PC-9 (cell line): ENCODE measurements around the gene CROCC2. TPM values are rescaled to one million over a fixed set of nuclear protein-coding genes. Genes with fewer than 3 reads are reported as not detected.

ENCODE experiments used
- BruUV-seq: library from RNA; stranded (reverse); fragments of 400-500 nt; replicated peaks from 2 replicates; lab custom pipeline; 2021; lab: Mats Ljungman, UMichigan
- CTCF ChIA-PET: fragments of 300-600 bp; sonication (Branson Sonifier 250); formaldehyde crosslinking; loops from one replicate; lab custom pipeline; 2022; ENCODE audit warnings: antibody characterized with exemption; lab: Charles Lee
- POLR2A ChIA-PET: fragments of 300-600 bp; sonication (Branson Sonifier 250); formaldehyde crosslinking; loops from one replicate; lab custom pipeline; 2022; ENCODE audit warnings: antibody characterized with exemption; ENCODE audit not compliant: unreplicated experiment; lab: Charles Lee
- DNase-seq, 2 experiments: peaks; one replicate each; pipeline versions ENCODE4 v3.0.0 to v3.0.0-alpha.2; 2015 to 2022; ENCODE audit warnings: mixed read lengths in 1 of 2
- H2AFZ ChIP-seq: fragments of 200-600 bp; sonication (generic); 2 replicates; pipeline ENCODE4 v1.8.1; 2017; ENCODE audit warnings: antibody characterized with exemption
- H3F3A ChIP-seq: fragments of 200-600 bp; sonication (generic); 2 replicates; pipeline ENCODE4 v1.8.1; 2017; ENCODE audit warnings: antibody characterized with exemption, mild to moderate bottlenecking, low read depth; ENCODE audit not compliant: insufficient read depth
- H3K27ac ChIP-seq: fragments of 200-600 bp; sonication (generic); 2 replicates; pipeline ENCODE4 v1.6.1; 2016; ENCODE audit warnings: mixed run types
- H3K27me3 ChIP-seq: fragments of 200-600 bp; sonication (generic); 2 replicates; pipeline ENCODE4 v1.6.1; 2016; ENCODE audit warnings: low read depth, mixed run types; ENCODE audit not compliant: insufficient read depth
- H3K36me3 ChIP-seq: fragments of 200-600 bp; sonication (generic); 2 replicates; pipeline ENCODE4 v1.6.1; 2016; ENCODE audit warnings: low read depth, mixed run types
- H3K4me1 ChIP-seq: fragments of 200-600 bp; sonication (generic); replicated peaks from 2 replicates; pipeline ENCODE4 v1.6.1; 2016; ENCODE audit warnings: mixed run types; ENCODE audit not compliant: insufficient read depth
- H3K4me2 ChIP-seq: fragments of 200-600 bp; sonication (generic); 2 replicates; pipeline ENCODE4 v1.6.1; 2017; ENCODE audit warnings: mixed run types
- H3K4me3 ChIP-seq: fragments of 200-600 bp; sonication (generic); 2 replicates; pipeline ENCODE4 v1.6.1; 2016; ENCODE audit warnings: mixed run types
- H3K79me2 ChIP-seq: fragments of 200-600 bp; sonication (generic); 2 replicates; pipeline ENCODE4 v1.6.1; 2017; ENCODE audit warnings: low read depth, mixed run types
- H3K9me2 ChIP-seq: fragments of 200-600 bp; sonication (generic); 2 replicates; pipeline ENCODE4 v1.8.1; 2017; ENCODE audit warnings: mild to moderate bottlenecking; ENCODE audit not compliant: insufficient read depth
- H3K9me3 ChIP-seq: fragments of 200-600 bp; sonication (generic); 2 replicates; pipeline ENCODE4 v1.8.1; 2016; ENCODE audit warnings: low read depth; ENCODE audit not compliant: insufficient read depth
- H4K20me1 ChIP-seq: fragments of 200-600 bp; sonication (generic); 2 replicates; pipeline ENCODE4 v1.8.1; 2017; ENCODE audit not compliant: insufficient read depth
- EZH2 ChIP-seq: fragments of 200-600 bp; sonication (generic); IDR thresholded peaks from 2 replicates; pipeline ENCODE4 v1.8.0; 2017; ENCODE audit warnings: antibody characterized with exemption, low read depth
- intact Hi-C: fragments of 100-400 bp; cut with micrococcal nuclease; formaldehyde crosslinking; loops from one replicate; pipeline ENCODE4 v1.10.0; 2022; ENCODE audit not compliant: unreplicated experiment
- total RNA-seq: library from RNA; stranded (reverse); gene quantifications from 2 replicates; pipeline ENCODE4 v1.2.3, GENCODE V29; 2021
- TF ChIP-seq, protein P1 (sequence below): fragments of 200-600 bp; sonication (generic); conservative IDR thresholded peaks from 2 replicates; pipeline ENCODE4 v1.6.1; 2017; ENCODE audit warnings: mixed run types, antibody characterized with exemption, mild to moderate bottlenecking, moderate library complexity

The CROCC2 gene
- total RNA-seq, 1 experiment from 2014 or later, result not detected

DNA sequence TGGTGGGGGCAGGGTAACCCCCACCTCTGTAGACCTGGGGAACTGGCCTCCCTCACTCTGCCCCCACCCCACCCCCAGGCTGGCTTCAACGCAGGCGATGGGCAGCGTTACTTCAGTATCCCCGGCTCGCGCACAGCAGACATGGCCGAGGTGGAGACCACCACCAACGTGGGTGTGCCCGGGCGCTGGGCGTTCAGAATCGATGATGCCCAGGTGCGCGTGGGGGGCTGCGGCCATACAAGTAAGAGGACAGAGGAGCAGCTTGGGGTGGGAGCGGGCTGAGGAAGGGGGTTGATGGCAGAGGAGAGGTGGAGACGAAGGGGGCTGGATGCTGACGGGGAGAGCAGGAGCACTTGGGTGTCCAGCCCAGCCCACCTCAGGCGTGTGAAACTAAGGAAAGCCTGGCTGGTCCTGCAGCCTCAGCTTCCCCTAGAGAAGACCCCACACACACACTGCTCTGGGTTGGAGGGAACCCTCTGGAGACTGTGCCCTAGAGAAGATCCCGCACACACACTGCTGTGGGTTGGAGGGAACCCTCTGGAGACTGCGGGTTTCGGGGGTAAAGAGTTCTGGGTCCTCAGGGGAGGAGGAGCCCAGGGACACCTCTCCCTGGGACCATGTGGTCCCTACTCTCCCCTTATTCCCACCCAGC is 128.5 kb downstream of the CROCC2 start:
- Histone ChIP-seq H3K4me1 (peaks cover 8% of the 10 kb centered on the region), H4K20me1 (no peaks in the 10 kb centered on the region), H3K79me2 (no peaks in the 10 kb centered on the region), H2AFZ (no peak overlapping the region), H3K27me3 (peaks cover 26% of the 10 kb centered on the region), H3K9me2 (no peaks in the 10 kb centered on the region), H3K36me3 (no peaks in the 10 kb centered on the region), H3K9me3 (no peaks in the 10 kb centered on the region), H3K4me3 (no peak overlapping the region), H3K4me2 (no peak overlapping the region), H3F3A (0 out of 2 replicates have a peak, but pooled peaks cover 5% of the 10 kb centered on the region), H3K27ac (no peak overlapping the region)
- BruUV-seq, result no TSS peak
- ChIA-PET CTCF (no interaction called here), POLR2A (no interaction called here)
- intact Hi-C loops, result no loop called here
- no peak for TF ChIP-seq EZH2
- TF ChIP-seq, protein P1, sequence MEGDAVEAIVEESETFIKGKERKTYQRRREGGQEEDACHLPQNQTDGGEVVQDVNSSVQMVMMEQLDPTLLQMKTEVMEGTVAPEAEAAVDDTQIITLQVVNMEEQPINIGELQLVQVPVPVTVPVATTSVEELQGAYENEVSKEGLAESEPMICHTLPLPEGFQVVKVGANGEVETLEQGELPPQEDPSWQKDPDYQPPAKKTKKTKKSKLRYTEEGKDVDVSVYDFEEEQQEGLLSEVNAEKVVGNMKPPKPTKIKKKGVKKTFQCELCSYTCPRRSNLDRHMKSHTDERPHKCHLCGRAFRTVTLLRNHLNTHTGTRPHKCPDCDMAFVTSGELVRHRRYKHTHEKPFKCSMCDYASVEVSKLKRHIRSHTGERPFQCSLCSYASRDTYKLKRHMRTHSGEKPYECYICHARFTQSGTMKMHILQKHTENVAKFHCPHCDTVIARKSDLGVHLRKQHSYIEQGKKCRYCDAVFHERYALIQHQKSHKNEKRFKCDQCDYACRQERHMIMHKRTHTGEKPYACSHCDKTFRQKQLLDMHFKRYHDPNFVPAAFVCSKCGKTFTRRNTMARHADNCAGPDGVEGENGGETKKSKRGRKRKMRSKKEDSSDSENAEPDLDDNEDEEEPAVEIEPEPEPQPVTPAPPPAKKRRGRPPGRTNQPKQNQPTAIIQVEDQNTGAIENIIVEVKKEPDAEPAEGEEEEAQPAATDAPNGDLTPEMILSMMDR, result no peak
- no peak for DNase-seq

DNA sequence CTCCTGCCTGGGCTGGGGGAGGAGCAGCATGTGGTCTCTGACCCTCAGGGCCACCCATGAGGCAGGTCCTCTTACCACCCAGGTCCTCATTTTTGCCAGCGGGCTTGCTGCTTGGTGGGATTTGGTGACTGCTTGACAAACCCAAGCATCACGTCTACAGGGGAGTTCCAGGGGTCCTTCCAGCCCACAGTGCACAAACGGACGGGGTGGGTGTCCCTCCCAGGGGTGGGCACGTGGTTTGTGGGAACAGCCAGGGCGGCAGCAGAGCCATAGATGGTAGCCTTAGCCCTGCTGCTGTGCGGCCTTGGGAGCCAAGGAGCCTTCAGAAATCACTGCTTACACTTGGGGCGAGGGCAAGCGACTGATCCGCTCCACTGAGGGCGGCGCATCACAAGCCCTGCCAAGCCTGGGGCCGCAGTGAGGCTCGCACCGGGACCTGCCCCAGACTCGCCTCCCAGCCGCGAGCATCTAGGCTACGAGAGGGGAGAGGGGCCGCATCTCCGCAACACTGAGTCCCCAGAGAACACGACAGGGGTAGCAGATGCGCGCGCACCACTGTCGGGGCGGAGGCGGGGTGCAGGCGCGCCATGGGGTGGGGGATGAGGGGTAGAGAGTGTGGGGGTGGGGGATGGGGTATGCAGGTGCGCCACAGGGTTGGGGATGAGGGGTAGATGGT is 129.1 kb downstream of the CROCC2 start:
- H3K9me3 ChIP-seq, result no peaks in the 10 kb centered on the region
- no peak overlapping the region for H3K27ac ChIP-seq
- no peak for TF ChIP-seq EZH2
- TF ChIP-seq, protein P1, result no peak
- no peak for DNase-seq
- H3F3A ChIP-seq, result 0 out of 2 replicates have a peak, but pooled peaks cover 5% of the 10 kb centered on the region
- ChIA-PET CTCF (no interaction called here), POLR2A (no interaction called here)
- H3K79me2 ChIP-seq, result no peaks in the 10 kb centered on the region
- H3K9me2 ChIP-seq, result no peaks in the 10 kb centered on the region
- intact Hi-C loops, result no loop called here
- no peak overlapping the region for H3K4me2 ChIP-seq
- H3K4me3 ChIP-seq, result no peak overlapping the region
- no peaks in the 10 kb centered on the region for H4K20me1 ChIP-seq
- peaks cover 8% of the 10 kb centered on the region for H3K4me1 ChIP-seq
- H2AFZ ChIP-seq, result no peak overlapping the region
- no TSS peak for BruUV-seq
- H3K36me3 ChIP-seq, result no peaks in the 10 kb centered on the region
- peaks cover 33% of the 10 kb centered on the region for H3K27me3 ChIP-seq

- intact Hi-C loops, result loop anchor here (1.0 kb wide), 1 partner anchor 38 kb away; the partner anchor contains the start of gene SNED1
- Histone ChIP-seq H3K79me2 (no peaks in the 10 kb centered on the region), H3K27ac (no peak overlapping the region), H3K4me2 (peak overlapping the region; percentile 76), H4K20me1 (no peaks in the 10 kb centered on the region), H3K9me2 (no peaks in the 10 kb centered on the region), H3F3A (0 out of 2 replicates have a peak, but pooled peaks cover 5% of the 10 kb centered on the region), H3K4me1 (peaks cover 8% of the 10 kb centered on the region), H3K4me3 (peak overlapping the region; percentile 37; the same call in 1 of the 2 replicates), H2AFZ (no peak overlapping the region), H3K9me3 (no peaks in the 10 kb centered on the region), H3K36me3 (no peaks in the 10 kb centered on the region), H3K27me3 (peaks cover 35% of the 10 kb centered on the region)
- DNase-seq, result no peak
- CTCF ChIA-PET, result no interaction called here
- POLR2A ChIA-PET, result no interaction called here
- no peak for TF ChIP-seq EZH2
- TF ChIP-seq, protein P1, result no peak
- BruUV-seq, result no TSS peak
Observed at GRCh38 chr2:241035818-241036396, 129.8 kb downstream of the CROCC2 start.
